GM13976 (cell line): ENCODE data around the gene FDX1.
A peak's percentile ranks its signal among the peaks of the same experiment; 100 is the strongest.
"Not testable (repeated sequence)": the region's sequence is repeated elsewhere in the genome, so short reads cannot be mapped to it uniquely, and the experiment has no call there.

Experiments used
- DNase-seq: peaks from one replicate; pipeline ENCODE4 v3.0.0; 2012; ENCODE audit warnings: low spot score
- CTCF ChIP-seq: IDR thresholded peaks from 2 replicates; pipeline ENCODE4 v1.5.1; 2012; ENCODE audit warnings: borderline replicate concordance, mild to moderate bottlenecking; ENCODE audit not compliant: insufficient read depth; ENCODE audit errors: extremely low read depth, missing control alignments, control extremely low read depth
- in situ Hi-C: fragments of 300-500 bp; cut with MboI; formaldehyde crosslinking; loops from one replicate; pipeline ENCODE4 v1.12.0; 2022; ENCODE audit warnings: low sequenced_read_pairs, mixed read lengths, inconsistent platforms; ENCODE audit not compliant: unreplicated experiment

Gene FDX1, protein sequence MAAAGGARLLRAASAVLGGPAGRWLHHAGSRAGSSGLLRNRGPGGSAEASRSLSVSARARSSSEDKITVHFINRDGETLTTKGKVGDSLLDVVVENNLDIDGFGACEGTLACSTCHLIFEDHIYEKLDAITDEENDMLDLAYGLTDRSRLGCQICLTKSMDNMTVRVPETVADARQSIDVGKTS

GRCh38 chr11:110429731-110430266 is at the start of gene FDX1:
Gene FDX1 (plus strand): TSS chr11:110429948. CDS start chr11:110430121, 173 bp downstream.
- in situ Hi-C loops, result loop anchor here (10.0 kb wide), 1 partner anchor 475 kb away; no protein-coding TSS in a partner anchor
- peak; percentile 73 for TF ChIP-seq CTCF
- peak; percentile 83 for DNase-seq

- no peak for TF ChIP-seq CTCF
- DNase-seq, result no peak
- in situ Hi-C loops, result no loop called here
These were observed 48.7 kb upstream of the FDX1 start for GRCh38 chr11:110380836-110381622.

DNA sequence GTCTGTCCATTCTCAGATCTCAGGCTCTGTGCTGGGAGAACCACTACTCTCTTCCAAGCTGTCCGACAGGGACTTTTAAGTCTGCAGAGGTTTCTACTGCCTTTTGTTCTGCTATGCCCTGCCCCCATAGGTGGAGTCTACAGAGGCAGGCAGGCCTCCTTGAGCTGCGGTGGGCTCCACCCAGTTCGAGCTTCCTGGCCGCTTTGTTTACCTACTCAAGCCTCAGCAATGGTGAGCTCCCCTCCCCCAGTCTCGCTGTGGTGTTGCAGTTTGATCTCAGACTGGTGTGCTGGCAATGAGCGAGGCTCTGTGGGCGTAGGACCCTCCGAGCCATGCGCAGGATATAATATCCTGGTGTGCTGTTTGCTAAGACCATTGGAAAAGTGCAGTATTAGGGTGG is 41.5 kb upstream of the FDX1 start:
- DNase-seq, in situ Hi-C loops: not testable (repeated sequence)

DNA sequence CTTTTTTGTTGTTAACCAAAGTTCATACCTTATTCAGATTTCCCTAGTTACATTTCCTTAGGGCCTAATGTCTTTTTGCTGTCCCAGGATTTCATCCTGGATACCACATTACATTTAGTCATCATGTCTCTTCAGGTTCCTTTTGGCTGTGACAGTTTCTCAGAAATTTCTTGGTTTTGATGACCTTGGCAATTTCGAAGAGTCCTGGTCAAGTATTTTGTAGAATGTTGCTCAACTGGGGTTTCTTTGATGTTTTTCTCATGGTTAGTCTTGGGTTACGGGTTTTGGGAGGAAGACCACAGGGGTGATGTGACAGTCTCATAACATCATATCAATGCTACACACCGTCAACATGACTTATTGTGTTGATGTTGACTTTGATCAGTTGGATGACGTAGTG is 39.8 kb upstream of the FDX1 start:
- in situ Hi-C loops, result no loop called here
- DNase-seq, result no peak
- no peak for TF ChIP-seq CTCF

DNA sequence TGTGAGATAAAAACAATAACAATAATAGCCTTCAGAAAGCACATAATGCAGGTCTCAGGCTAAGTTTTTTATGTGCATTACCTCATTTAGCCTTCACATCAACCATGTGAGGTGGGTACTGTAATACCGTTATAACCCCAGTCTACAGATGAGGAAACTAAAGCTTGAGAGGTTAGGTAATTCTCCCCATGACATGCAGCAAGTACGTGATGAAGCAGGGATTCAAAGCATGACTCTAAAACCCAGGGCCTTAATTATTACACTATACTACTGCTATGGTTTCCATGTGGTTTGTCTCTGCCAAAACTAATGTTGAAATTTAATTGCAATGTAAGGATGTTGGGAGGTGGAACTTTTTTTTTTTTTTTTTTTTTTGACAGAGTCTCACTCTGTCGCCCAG is 37.7 kb upstream of the FDX1 start:
- TF ChIP-seq CTCF, result no peak
- DNase-seq, result no peak
- in situ Hi-C loops, result no loop called here

DNA sequence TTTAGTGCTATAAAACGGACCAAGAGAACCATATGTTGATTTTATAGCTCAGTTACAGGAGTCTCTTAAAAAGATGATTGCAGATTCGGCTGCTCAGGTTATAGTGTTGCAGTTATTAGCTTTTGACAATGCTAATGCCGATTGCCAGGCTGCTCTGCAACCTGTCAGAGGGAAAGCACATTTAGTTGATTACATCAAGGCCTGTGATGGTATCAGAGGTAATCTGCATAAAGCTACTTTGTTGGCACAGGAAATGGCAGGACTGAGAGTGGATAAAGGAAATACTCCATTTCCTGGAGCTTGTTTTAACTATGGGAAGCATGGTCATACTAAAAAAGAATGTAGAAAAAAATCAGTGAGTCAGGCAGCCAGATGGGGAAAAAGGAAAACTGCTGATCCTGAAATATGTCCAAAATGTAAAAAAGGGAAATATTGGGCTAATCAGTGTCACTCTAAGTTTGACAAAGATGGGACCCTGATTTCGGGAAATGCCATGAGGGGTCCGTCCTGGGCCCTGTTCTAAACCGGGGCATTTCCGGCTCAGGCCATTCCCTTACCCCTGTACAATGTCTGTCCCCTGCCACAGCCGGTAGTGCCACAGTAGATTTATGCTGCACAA is 32.0 kb upstream of the FDX1 start:
- DNase-seq, in situ Hi-C loops: not testable (repeated sequence)

- in situ Hi-C loops, result loop anchor here (25.0 kb wide), 1 partner anchor 566 kb away; no protein-coding TSS in a partner anchor
These were observed 26.2 kb upstream of the FDX1 start for GRCh38 chr11:110403585-110403984.

GRCh38 chr11:110405636-110406035 is 24.1 kb upstream of the FDX1 start:
- not testable (repeated sequence) for DNase-seq
- in situ Hi-C loops, result loop anchor here (25.0 kb wide), 1 partner anchor 568 kb away; no protein-coding TSS in a partner anchor

More at GRCh38 chr11:110403585-110403984, 26.2 kb upstream of the FDX1 start:
- not testable (repeated sequence) for DNase-seq
